ENCODE data around the gene CLPTM1L. TPM values are rescaled to one million over a fixed set of nuclear protein-coding genes. Genes with fewer than 3 reads are reported as not detected.
"Not testable (repeated sequence)": the region's sequence is repeated elsewhere in the genome, so short reads cannot be mapped to it uniquely, and the experiment has no call there.

The CLPTM1L gene
- total RNA-seq, 1 experiment from 2014 or later, result 127 TPM

- peaks cover 43% of the 10 kb centered on the region for H3K36me3 Mint-ChIP-seq (ENCODE audit: insufficient read depth, unreplicated experiment)
Observed at GRCh38 chr5:1326901-1327756, 17.8 kb downstream of the CLPTM1L start.

GRCh38 chr5:1326532-1326875, 18.4 kb downstream of the CLPTM1L start:
- intact Hi-C loops (cut with micrococcal nuclease; ENCODE audit: unreplicated experiment); H3K4me3 Mint-ChIP-seq (ENCODE audit: low read depth, unreplicated experiment); H3K9me3 Mint-ChIP-seq (ENCODE audit: low read depth, unreplicated experiment); BruUV-seq (replicated peaks); H3K27me3 Mint-ChIP-seq (ENCODE audit: unreplicated experiment); DNase-seq; H3K27ac Mint-ChIP-seq (ENCODE audit: unreplicated experiment): not testable (repeated sequence)
- Mint-ChIP-seq H3K4me1 (ENCODE audit: low read depth, unreplicated experiment) (peaks cover 21% of the 10 kb centered on the region), H3K36me3 (ENCODE audit: insufficient read depth, unreplicated experiment) (peaks cover 43% of the 10 kb centered on the region)
- CTCF ChIA-PET, result interaction anchor here (0.7 kb wide), 2 partner anchors 147 to 218 kb away, joined by 3 to 11 read pairs; no protein-coding TSS in a partner anchor

More at GRCh38 chr5:1326901-1327756, 17.8 kb downstream of the CLPTM1L start:
- BruUV-seq (replicated peaks); H3K27ac Mint-ChIP-seq (ENCODE audit: unreplicated experiment); DNase-seq; intact Hi-C loops (cut with micrococcal nuclease; ENCODE audit: unreplicated experiment); H3K9me3 Mint-ChIP-seq (ENCODE audit: low read depth, unreplicated experiment); H3K4me3 Mint-ChIP-seq (ENCODE audit: low read depth, unreplicated experiment); H3K27me3 Mint-ChIP-seq (ENCODE audit: unreplicated experiment): not testable (repeated sequence)
- CTCF ChIA-PET, result interaction anchor here (0.7 kb wide), 2 partner anchors 147 to 307 kb away, joined by 3 to 11 read pairs; no protein-coding TSS in a partner anchor
- H3K4me1 Mint-ChIP-seq (ENCODE audit: low read depth, unreplicated experiment), result peaks cover 21% of the 10 kb centered on the region

DNA sequence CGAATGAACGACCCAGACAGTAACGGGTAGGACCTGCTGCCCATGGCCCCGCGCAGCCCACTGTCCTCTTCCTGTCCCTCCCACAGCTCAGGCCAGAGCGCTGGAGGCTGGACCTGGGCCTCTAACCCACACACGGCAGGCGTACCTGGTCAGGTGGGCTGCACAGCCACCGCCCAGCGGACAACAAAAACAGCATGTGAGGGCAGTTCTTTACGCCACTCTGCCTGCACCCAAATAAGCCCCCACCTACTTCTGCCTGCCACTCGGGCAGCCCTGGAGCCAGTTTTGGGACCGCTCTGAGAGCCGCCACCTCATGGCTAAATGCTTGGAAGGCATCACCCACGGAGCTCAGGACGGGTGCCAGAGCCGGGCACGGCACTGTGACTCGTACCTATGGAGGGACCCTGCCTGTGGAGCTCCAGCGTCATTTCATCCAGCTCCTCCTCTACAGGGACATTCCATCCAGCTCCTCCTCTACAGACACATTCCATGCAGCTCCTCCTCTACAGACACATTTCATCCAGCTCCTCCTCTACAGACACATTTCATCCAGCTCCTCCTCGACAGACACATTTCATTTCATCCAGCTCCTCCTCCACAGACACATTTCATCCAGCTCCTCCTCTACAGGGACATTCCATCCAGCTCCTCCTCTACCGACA, 18.9 kb downstream of the CLPTM1L start:
- BruUV-seq (replicated peaks), result no TSS peak
- peaks cover 21% of the 10 kb centered on the region for H3K4me1 Mint-ChIP-seq (ENCODE audit: low read depth, unreplicated experiment)
- CTCF ChIA-PET, result interaction anchor here (0.7 kb wide), 2 partner anchors 146 to 218 kb away, joined by 3 to 11 read pairs; no protein-coding TSS in a partner anchor
- no peak for DNase-seq
- intact Hi-C loops (cut with micrococcal nuclease; ENCODE audit: unreplicated experiment), result no loop called here
- H3K36me3 Mint-ChIP-seq (ENCODE audit: insufficient read depth, unreplicated experiment), result peaks cover 42% of the 10 kb centered on the region
- H3K27ac Mint-ChIP-seq (ENCODE audit: unreplicated experiment), result no peak overlapping the region
- no peak overlapping the region for H3K4me3 Mint-ChIP-seq (ENCODE audit: low read depth, unreplicated experiment)
- H3K9me3 Mint-ChIP-seq (ENCODE audit: low read depth, unreplicated experiment), result peaks cover 7% of the 10 kb centered on the region
- H3K27me3 Mint-ChIP-seq (ENCODE audit: unreplicated experiment), result no peaks in the 10 kb centered on the region
- TF ChIP-seq CTCF (IDR thresholded peaks at IDR 0.05; ENCODE audit: unreplicated experiment), result no peak

- Mint-ChIP-seq H3K4me1 (ENCODE audit: low read depth, unreplicated experiment) (peaks cover 21% of the 10 kb centered on the region), H3K27me3 (ENCODE audit: unreplicated experiment) (no peaks in the 10 kb centered on the region), H3K27ac (ENCODE audit: unreplicated experiment) (no peak overlapping the region), H3K4me3 (ENCODE audit: low read depth, unreplicated experiment) (no peak overlapping the region), H3K9me3 (ENCODE audit: low read depth, unreplicated experiment) (peaks cover 7% of the 10 kb centered on the region), H3K36me3 (ENCODE audit: insufficient read depth, unreplicated experiment) (peaks cover 42% of the 10 kb centered on the region)
- DNase-seq, result no peak
- CTCF ChIA-PET, result interaction anchor here (0.5 kb wide), 1 partner anchor 332 kb away, joined by 5 read pairs; no protein-coding TSS in a partner anchor
- no peak for TF ChIP-seq CTCF (IDR thresholded peaks at IDR 0.05; ENCODE audit: unreplicated experiment)
- intact Hi-C loops (cut with micrococcal nuclease; ENCODE audit: unreplicated experiment), result no loop called here
- BruUV-seq (replicated peaks), result no TSS peak
Observed at GRCh38 chr5:1325191-1325741, 19.6 kb downstream of the CLPTM1L start.

GRCh38 chr5:1324719-1325190, 20.1 kb downstream of the CLPTM1L start:
- no TSS peak for BruUV-seq (replicated peaks)
- Mint-ChIP-seq H3K36me3 (ENCODE audit: insufficient read depth, unreplicated experiment) (peaks cover 39% of the 10 kb centered on the region), H3K4me1 (ENCODE audit: low read depth, unreplicated experiment) (peaks cover 21% of the 10 kb centered on the region), H3K4me3 (ENCODE audit: low read depth, unreplicated experiment) (no peak overlapping the region), H3K9me3 (ENCODE audit: low read depth, unreplicated experiment) (peaks cover 7% of the 10 kb centered on the region), H3K27me3 (ENCODE audit: unreplicated experiment) (no peaks in the 10 kb centered on the region), H3K27ac (ENCODE audit: unreplicated experiment) (no peak overlapping the region)
- CTCF ChIA-PET, result interaction anchor here (0.5 kb wide), 1 partner anchor 331 kb away, joined by 5 read pairs; no protein-coding TSS in a partner anchor
- no peak for DNase-seq
- no peak for TF ChIP-seq CTCF (IDR thresholded peaks at IDR 0.05; ENCODE audit: unreplicated experiment)
- intact Hi-C loops (cut with micrococcal nuclease; ENCODE audit: unreplicated experiment), result no loop called here

All from Calu3 (cell line).